ENCODE results near the gene IMPDH1.

The IMPDH1 gene

GRCh38 chr7:128400566-128400965 lies 9.2 kb downstream of the IMPDH1 start:
- Histone ChIP-seq H3K27ac (ENCODE audit: insufficient read depth in 1 of 2, low read depth in 1 of 2, low read length in 2 of 2, poor library complexity in 1 of 2, severe bottlenecking in 2 of 2) (peak overlapping the region in 1 of 2 experiments; percentile 32), H3K9me3 (ENCODE audit: control extremely low read depth in 1 of 5, control insufficient read depth in 4 of 5, insufficient read depth in 2 of 5, low read depth in 1 of 5, low read length in 4 of 5) (no peaks in the 10 kb centered on the region), H3K27me3 (replicated peaks in 2 of 5; ENCODE audit: control insufficient read depth in 4 of 5, insufficient read depth in 5 of 5, low read length in 4 of 5) (no peaks in the 10 kb centered on the region), H3K4me1 (ENCODE audit: control extremely low read depth in 1 of 4, control insufficient read depth in 4 of 4, insufficient read depth in 4 of 4, low read length in 3 of 4) (peaks cover 2 to 22% (median 21%) of the 10 kb centered on the region in 4 experiments), H3K36me3 (ENCODE audit: control insufficient read depth in 4 of 4, insufficient read depth in 4 of 4, low read length in 3 of 4) (peaks cover 21 to 74% (median 42%) of the 10 kb centered on the region in 4 experiments), H3K4me3 (ENCODE audit: control insufficient read depth in 1 of 7, extremely low read depth in 1 of 7, insufficient read depth in 4 of 7, low read depth in 2 of 7, low read length in 6 of 7) (no peak overlapping the region)
- POLR2A ChIA-PET: no interaction called here
- DNase-seq: no peak
- WGBS (ENCODE audit: insufficient coverage): 94% methylated on average over 3 of the region's 5 CpGs
- CTCF ChIA-PET: interaction anchor here (1.4 to 67.2 kb wide), 4 partner anchors 9 to 56 kb away, joined by 3 to 1829 read pairs (median 920); partner anchors contain the start of genes IMPDH1 and PRRT4

GRCh38 chr7:128399991-128400390 lies 9.8 kb downstream of the IMPDH1 start:
- WGBS (ENCODE audit: insufficient coverage): 100% methylated on average over 6 of the region's 7 CpGs
- Histone ChIP-seq H3K9me3 (ENCODE audit: control extremely low read depth in 1 of 5, control insufficient read depth in 4 of 5, insufficient read depth in 2 of 5, low read depth in 1 of 5, low read length in 4 of 5) (no peaks in the 10 kb centered on the region), H3K36me3 (ENCODE audit: control insufficient read depth in 4 of 4, insufficient read depth in 4 of 4, low read length in 3 of 4) (peaks cover 21 to 80% (median 48%) of the 10 kb centered on the region in 4 experiments), H3K4me1 (ENCODE audit: control extremely low read depth in 1 of 4, control insufficient read depth in 4 of 4, insufficient read depth in 4 of 4, low read length in 3 of 4) (peaks cover 2 to 16% (median 16%) of the 10 kb centered on the region in 4 experiments), H3K4me3 (ENCODE audit: control insufficient read depth in 1 of 7, extremely low read depth in 1 of 7, insufficient read depth in 4 of 7, low read depth in 2 of 7, low read length in 6 of 7) (no peak overlapping the region), H3K27me3 (replicated peaks in 2 of 5; ENCODE audit: control insufficient read depth in 4 of 5, insufficient read depth in 5 of 5, low read length in 4 of 5) (no peaks in the 10 kb centered on the region), H3K27ac (ENCODE audit: insufficient read depth in 1 of 2, low read depth in 1 of 2, low read length in 2 of 2, poor library complexity in 1 of 2, severe bottlenecking in 2 of 2) (no peak overlapping the region)
- ChIA-PET CTCF (interaction anchor here (1.0 to 67.2 kb wide), 6 partner anchors 9 to 60 kb away, joined by 3 to 1829 read pairs (median 8); partner anchors contain the start of genes IMPDH1 and PRRT4), POLR2A (interaction anchor here (0.6 kb wide), 1 partner anchor 25 kb away, joined by 3 read pairs; no protein-coding TSS in a partner anchor)
- no peak for DNase-seq

GRCh38 chr7:128398841-128399135 lies 11.0 kb downstream of the IMPDH1 start:
- 91% methylated on average over 5 of the region's 6 CpGs for WGBS (ENCODE audit: insufficient coverage)
- CTCF ChIA-PET: interaction anchor here (0.7 to 67.2 kb wide), 7 partner anchors 10 to 63 kb away, joined by 3 to 1829 read pairs (median 7); partner anchors contain the start of genes IMPDH1 and PRRT4

GRCh38 chr7:128398016-128398840 lies 11.6 kb downstream of the IMPDH1 start:
- Histone ChIP-seq H3K27ac (ENCODE audit: insufficient read depth in 1 of 2, low read depth in 1 of 2, low read length in 2 of 2, poor library complexity in 1 of 2, severe bottlenecking in 2 of 2) (no peak overlapping the region), H3K36me3 (ENCODE audit: control insufficient read depth in 4 of 4, insufficient read depth in 4 of 4, low read length in 3 of 4) (peaks cover 21 to 91% (median 60%) of the 10 kb centered on the region in 4 experiments), H3K4me1 (ENCODE audit: control extremely low read depth in 1 of 4, control insufficient read depth in 4 of 4, insufficient read depth in 4 of 4, low read length in 3 of 4) (no peaks in the 10 kb centered on the region), H3K27me3 (replicated peaks in 2 of 5; ENCODE audit: control insufficient read depth in 4 of 5, insufficient read depth in 5 of 5, low read length in 4 of 5) (no peaks in the 10 kb centered on the region), H3K9me3 (ENCODE audit: control extremely low read depth in 1 of 5, control insufficient read depth in 4 of 5, insufficient read depth in 2 of 5, low read depth in 1 of 5, low read length in 4 of 5) (no peaks in the 10 kb centered on the region), H3K4me3 (ENCODE audit: control insufficient read depth in 1 of 7, extremely low read depth in 1 of 7, insufficient read depth in 4 of 7, low read depth in 2 of 7, low read length in 6 of 7) (no peak overlapping the region)
- POLR2A ChIA-PET: no interaction called here
- DNase-seq: no peak
- 90% methylated on average over 13 of the region's 16 CpGs for WGBS (ENCODE audit: insufficient coverage)
- CTCF ChIA-PET: interaction anchor here (0.7 to 67.2 kb wide), 8 partner anchors 11 to 64 kb away, joined by 3 to 1829 read pairs (median 6); partner anchors contain the start of genes IMPDH1 and PRRT4

More at GRCh38 chr7:128398841-128399135, 11.0 kb downstream of the IMPDH1 start:
- H3K9me3 ChIP-seq (ENCODE audit: control extremely low read depth in 1 of 5, control insufficient read depth in 4 of 5, insufficient read depth in 2 of 5, low read depth in 1 of 5, low read length in 4 of 5): no peaks in the 10 kb centered on the region
- no peak overlapping the region for H3K4me3 ChIP-seq (ENCODE audit: control insufficient read depth in 1 of 7, extremely low read depth in 1 of 7, insufficient read depth in 4 of 7, low read depth in 2 of 7, low read length in 6 of 7)
- POLR2A ChIA-PET: no interaction called here
- H3K4me1 ChIP-seq (ENCODE audit: control extremely low read depth in 1 of 4, control insufficient read depth in 4 of 4, insufficient read depth in 4 of 4, low read length in 3 of 4): peaks cover 0 to 4% (median 4%) of the 10 kb centered on the region in 4 experiments
- no peak overlapping the region for H3K27ac ChIP-seq (ENCODE audit: insufficient read depth in 1 of 2, low read depth in 1 of 2, low read length in 2 of 2, poor library complexity in 1 of 2, severe bottlenecking in 2 of 2)
- DNase-seq: no peak
- no peaks in the 10 kb centered on the region for H3K27me3 ChIP-seq (replicated peaks in 2 of 5; ENCODE audit: control insufficient read depth in 4 of 5, insufficient read depth in 5 of 5, low read length in 4 of 5)
- peaks cover 21 to 90% (median 58%) of the 10 kb centered on the region in 4 experiments for H3K36me3 ChIP-seq (ENCODE audit: control insufficient read depth in 4 of 4, insufficient read depth in 4 of 4, low read length in 3 of 4)

GRCh38 chr7:128396357-128396756 lies 13.4 kb downstream of the IMPDH1 start:
- Histone ChIP-seq H3K27me3 (replicated peaks in 2 of 5; ENCODE audit: control insufficient read depth in 4 of 5, insufficient read depth in 5 of 5, low read length in 4 of 5) (no peaks in the 10 kb centered on the region), H3K4me3 (ENCODE audit: control insufficient read depth in 1 of 7, extremely low read depth in 1 of 7, insufficient read depth in 4 of 7, low read depth in 2 of 7, low read length in 6 of 7) (no peak overlapping the region), H3K4me1 (ENCODE audit: control extremely low read depth in 1 of 4, control insufficient read depth in 4 of 4, insufficient read depth in 4 of 4, low read length in 3 of 4) (peaks cover 0 to 7% (median 5%) of the 10 kb centered on the region in 4 experiments), H3K36me3 (ENCODE audit: control insufficient read depth in 4 of 4, insufficient read depth in 4 of 4, low read length in 3 of 4) (peaks cover 14 to 87% (median 65%) of the 10 kb centered on the region in 4 experiments), H3K9me3 (ENCODE audit: control extremely low read depth in 1 of 5, control insufficient read depth in 4 of 5, insufficient read depth in 2 of 5, low read depth in 1 of 5, low read length in 4 of 5) (no peaks in the 10 kb centered on the region), H3K27ac (ENCODE audit: insufficient read depth in 1 of 2, low read depth in 1 of 2, low read length in 2 of 2, poor library complexity in 1 of 2, severe bottlenecking in 2 of 2) (no peak overlapping the region)
- WGBS (ENCODE audit: insufficient coverage): 100% methylated on average over 2 of the region's 11 CpGs
- POLR2A ChIA-PET: no interaction called here
- CTCF ChIA-PET: interaction anchor here (1.5 to 67.2 kb wide), 4 partner anchors 11 to 65 kb away, joined by 4 to 1829 read pairs (median 1134); partner anchors contain the start of genes IMPDH1, PRRT4 and RBM28
- no peak for DNase-seq

GRCh38 chr7:128395748-128396147 lies 14.0 kb downstream of the IMPDH1 start:
- no peaks in the 10 kb centered on the region for H3K9me3 ChIP-seq (ENCODE audit: control extremely low read depth in 1 of 5, control insufficient read depth in 4 of 5, insufficient read depth in 2 of 5, low read depth in 1 of 5, low read length in 4 of 5)
- H3K36me3 ChIP-seq (ENCODE audit: control insufficient read depth in 4 of 4, insufficient read depth in 4 of 4, low read length in 3 of 4): peaks cover 8 to 81% (median 60%) of the 10 kb centered on the region in 4 experiments
- no peak overlapping the region for H3K4me3 ChIP-seq (ENCODE audit: control insufficient read depth in 1 of 7, extremely low read depth in 1 of 7, insufficient read depth in 4 of 7, low read depth in 2 of 7, low read length in 6 of 7)
- ChIA-PET POLR2A (no interaction called here), CTCF (interaction anchor here (0.5 to 67.2 kb wide), 6 partner anchors 10 to 894 kb away, joined by 3 to 1829 read pairs (median 222); partner anchors contain the start of genes IMPDH1, PRRT4 and RBM28)
- 94% methylated on average over 2 of the region's 3 CpGs for WGBS (ENCODE audit: insufficient coverage)
- H3K27ac ChIP-seq (ENCODE audit: insufficient read depth in 1 of 2, low read depth in 1 of 2, low read length in 2 of 2, poor library complexity in 1 of 2, severe bottlenecking in 2 of 2): no peak overlapping the region
- H3K27me3 ChIP-seq (replicated peaks in 2 of 5; ENCODE audit: control insufficient read depth in 4 of 5, insufficient read depth in 5 of 5, low read length in 4 of 5): no peaks in the 10 kb centered on the region
- H3K4me1 ChIP-seq (ENCODE audit: control extremely low read depth in 1 of 4, control insufficient read depth in 4 of 4, insufficient read depth in 4 of 4, low read length in 3 of 4): peaks cover 0 to 13% (median 11%) of the 10 kb centered on the region in 4 experiments
- no peak for DNase-seq
